Right atrium auricular region (tissue), 2 donors: ENCODE measurements around the gene SRGAP3. TPM values are rescaled to one million over a fixed set of nuclear protein-coding genes. Genes with fewer than 3 reads are reported as not detected.

Experiments
- DNase-seq: peaks from one replicate; pipeline ENCODE4 v3.0.0-alpha.2; 2019; ENCODE audit warnings: low spot score
- H3K27ac ChIP-seq, 2 donors: fragments of 200-600 bp; sonication (generic); 1 replicate in 1 of 2; 2 replicates in 1 of 2; pipeline ENCODE4 v1.5.1; 2016 to 2019
- H3K27me3 ChIP-seq, 2 donors: fragments of 200-600 bp; sonication (generic); one replicate each; pipeline versions ENCODE4 v1.5.1 to v1.6.0; 2017 to 2019
- H3K36me3 ChIP-seq: fragments of 200-600 bp; sonication (generic); one replicate; pipeline ENCODE4 v1.5.1; 2016
- H3K4me1 ChIP-seq, 2 donors: fragments of 200-600 bp; sonication (generic); one replicate each; pipeline versions ENCODE4 v1.5.1 to v1.6.0; 2017 to 2019
- H3K4me3 ChIP-seq, 2 donors: fragments of 200-600 bp; sonication (generic); 1 replicate in 1 of 2; 2 replicates in 1 of 2; pipeline ENCODE4 v1.5.1; 2017 to 2019; ENCODE audit warnings: mild to moderate bottlenecking in 1 of 2, moderate library complexity in 1 of 2
- H3K9me3 ChIP-seq, 2 donors: fragments of 200-600 bp; sonication (generic); one replicate each; pipeline ENCODE4 v1.5.1; 2019
- CTCF ChIP-seq, 2 donors: fragments of 200-600 bp; sonication (generic); IDR thresholded peaks; one replicate each; pipeline ENCODE4 v1.5.1; 2019; ENCODE audit warnings: antibody characterized with exemption in 2 of 2
- total RNA-seq, 2 donors: library from RNA; depleted of rRNA; stranded (reverse); fragments of >200 nt; gene quantifications; one replicate each; pipeline ENCODE4 v1.1.0, GENCODE V29; 2016

Gene SRGAP3
- total RNA-seq, 2 donors from 2014 or later: 4.0 to 5.0 TPM

GRCh38 chr3:9119331-9119730 lies 130.1 kb downstream of the SRGAP3 start:
- Histone ChIP-seq H3K36me3 (no peaks in the 10 kb centered on the region), H3K9me3 (no peaks in the 10 kb centered on the region), H3K4me1 (no peaks in the 10 kb centered on the region), H3K27me3 (no peaks in the 10 kb centered on the region), H3K27ac (no peak overlapping the region), H3K4me3 (no peak overlapping the region)
- no peak for TF ChIP-seq CTCF (IDR thresholded peaks at IDR 0.05)
- no peak for DNase-seq

DNA sequence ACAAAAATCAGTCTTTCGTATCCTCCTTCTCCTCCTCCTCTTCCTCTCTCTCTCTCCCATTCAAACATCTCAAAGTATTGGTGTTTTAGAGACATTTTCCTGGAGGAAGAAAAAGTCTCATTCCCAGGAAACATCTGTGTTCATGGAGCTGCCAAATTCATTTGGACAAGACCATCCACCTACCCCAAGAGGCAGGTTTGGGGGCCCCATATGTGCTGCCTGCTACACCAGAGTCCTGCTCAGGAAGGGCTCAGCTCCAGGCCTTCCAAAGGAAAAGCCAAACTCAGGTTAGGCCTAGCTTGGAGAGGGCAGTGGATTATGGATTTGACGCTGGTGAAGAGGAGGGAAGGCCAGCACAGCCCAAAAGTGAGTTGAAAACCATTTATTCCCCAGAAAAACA lies 131.2 kb downstream of the SRGAP3 start:
- Histone ChIP-seq H3K27me3 (no peaks in the 10 kb centered on the region), H3K4me3 (no peak overlapping the region), H3K36me3 (no peaks in the 10 kb centered on the region), H3K9me3 (no peaks in the 10 kb centered on the region), H3K27ac (no peak overlapping the region), H3K4me1 (no peaks in the 10 kb centered on the region)
- DNase-seq: no peak
- TF ChIP-seq CTCF (IDR thresholded peaks at IDR 0.05): no peak

GRCh38 chr3:9117220-9117619 lies 132.2 kb downstream of the SRGAP3 start:
- DNase-seq: no peak
- H3K9me3 ChIP-seq: no peaks in the 10 kb centered on the region
- no peaks in the 10 kb centered on the region for H3K36me3 ChIP-seq
- H3K27me3 ChIP-seq: no peaks in the 10 kb centered on the region
- no peaks in the 10 kb centered on the region for H3K4me1 ChIP-seq
- H3K27ac ChIP-seq: no peak overlapping the region
- no peak overlapping the region for H3K4me3 ChIP-seq
- no peak for TF ChIP-seq CTCF (IDR thresholded peaks at IDR 0.05)

DNA sequence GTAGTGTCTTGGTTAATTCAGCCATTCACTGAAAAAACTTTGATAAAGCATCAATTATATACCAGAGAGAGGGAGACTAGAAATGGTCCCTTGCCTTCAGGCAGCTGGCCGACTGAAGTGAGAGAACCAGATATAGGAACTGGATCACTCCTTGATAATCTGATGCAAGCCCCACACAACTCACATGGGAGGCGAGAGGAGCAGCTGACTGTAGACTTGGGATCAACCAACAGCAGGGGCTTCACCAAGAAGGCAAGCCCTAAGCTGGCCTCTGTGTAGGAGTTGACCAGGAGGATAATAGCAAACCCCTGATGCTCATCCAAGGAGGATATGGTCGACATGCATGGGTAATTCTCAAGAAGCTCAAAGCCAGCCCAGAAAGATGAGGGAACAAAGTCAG lies 133.1 kb downstream of the SRGAP3 start:
- Histone ChIP-seq H3K27ac (no peak overlapping the region), H3K4me3 (no peak overlapping the region), H3K36me3 (no peaks in the 10 kb centered on the region), H3K4me1 (no peaks in the 10 kb centered on the region), H3K27me3 (no peaks in the 10 kb centered on the region), H3K9me3 (no peaks in the 10 kb centered on the region)
- TF ChIP-seq CTCF (IDR thresholded peaks at IDR 0.05): no peak
- no peak for DNase-seq

- Histone ChIP-seq H3K36me3 (no peaks in the 10 kb centered on the region), H3K27me3 (no peaks in the 10 kb centered on the region), H3K4me1 (no peaks in the 10 kb centered on the region), H3K27ac (no peak overlapping the region), H3K4me3 (no peak overlapping the region), H3K9me3 (no peaks in the 10 kb centered on the region)
- DNase-seq: no peak
- TF ChIP-seq CTCF (IDR thresholded peaks at IDR 0.05): no peak
These were observed 134.1 kb downstream of the SRGAP3 start for GRCh38 chr3:9115336-9115735.

- Histone ChIP-seq H3K4me3 (no peak overlapping the region), H3K36me3 (no peaks in the 10 kb centered on the region), H3K9me3 (no peaks in the 10 kb centered on the region), H3K27me3 (no peaks in the 10 kb centered on the region), H3K4me1 (no peaks in the 10 kb centered on the region), H3K27ac (no peak overlapping the region)
- TF ChIP-seq CTCF (IDR thresholded peaks at IDR 0.05): no peak
- no peak for DNase-seq
These were observed 136.4 kb downstream of the SRGAP3 start for GRCh38 chr3:9113040-9113439.
